ENCODE results near the gene MBP.

Gene MBP

GRCh38 chr18:77140439-77141109 is 8.0 kb upstream of the MBP start (continued):
- no peak for TF ChIP-seq BACH2 (CRISPR knock-in tag; IDR thresholded peaks at IDR 0.05; ENCODE audit: borderline replicate concordance)
- TF ChIP-seq CREB5 (CRISPR knock-in tag; IDR thresholded peaks at IDR 0.05; ENCODE audit: low read depth), result no peak
- no peak for TF ChIP-seq ZNF70 (CRISPR knock-in tag; IDR thresholded peaks at IDR 0.05)
- no peak for TF ChIP-seq ISL1 (CRISPR knock-in tag; IDR thresholded peaks at IDR 0.05)
- TF ChIP-seq CSDC2 (CRISPR knock-in tag; IDR thresholded peaks at IDR 0.05), result no peak
- no peak for TF ChIP-seq CSRNP3 (CRISPR knock-in tag; IDR thresholded peaks at IDR 0.05)
- no peak for TF ChIP-seq ESRRG (CRISPR knock-in tag; IDR thresholded peaks at IDR 0.05)
- TF ChIP-seq ZNF565 (CRISPR knock-in tag; conservative IDR thresholded peaks at IDR 0.05; ENCODE audit: low read depth), result no peak

GRCh38 chr18:77140030-77140429 is 7.4 kb upstream of the MBP start:
- TF ChIP-seq TOX (CRISPR knock-in tag; IDR thresholded peaks at IDR 0.05; ENCODE audit: borderline replicate concordance) (no peak), ISL1 (CRISPR knock-in tag; IDR thresholded peaks at IDR 0.05) (no peak), SNAI2 (CRISPR knock-in tag; IDR thresholded peaks at IDR 0.05) (no peak), PPARA (CRISPR knock-in tag; IDR thresholded peaks at IDR 0.05; ENCODE audit: borderline replicate concordance) (no peak), ZFP30 (CRISPR knock-in tag; IDR thresholded peaks at IDR 0.05) (no peak), BACH2 (CRISPR knock-in tag; IDR thresholded peaks at IDR 0.05; ENCODE audit: borderline replicate concordance) (no peak), OSR1 (CRISPR knock-in tag; IDR thresholded peaks at IDR 0.05) (no peak), ZC3H10 (CRISPR knock-in tag; IDR thresholded peaks at IDR 0.05) (no peak), CSRNP3 (CRISPR knock-in tag; IDR thresholded peaks at IDR 0.05) (no peak), GLIS3 (CRISPR knock-in tag; IDR thresholded peaks at IDR 0.05) (no peak), ARNTL (CRISPR knock-in tag; IDR thresholded peaks at IDR 0.05; ENCODE audit: borderline replicate concordance, low read depth) (no peak), ZNF565 (CRISPR knock-in tag; conservative IDR thresholded peaks at IDR 0.05; ENCODE audit: low read depth) (no peak), RARB (CRISPR knock-in tag; IDR thresholded peaks at IDR 0.05) (no peak), ZFP3 (CRISPR knock-in tag; IDR thresholded peaks at IDR 0.05) (no peak)
- no peak for ATAC-seq

- TF ChIP-seq ESRRG (CRISPR knock-in tag; IDR thresholded peaks at IDR 0.05), result no peak
- no peak for ATAC-seq
These were observed 7.0 kb upstream of the MBP start for GRCh38 chr18:77139619-77140018.

- TF ChIP-seq PATZ1 (CRISPR knock-in tag; IDR thresholded peaks at IDR 0.05; ENCODE audit: borderline replicate concordance) (no peak), SNAI2 (CRISPR knock-in tag; IDR thresholded peaks at IDR 0.05) (no peak), ZFP3 (CRISPR knock-in tag; IDR thresholded peaks at IDR 0.05) (no peak), RARB (CRISPR knock-in tag; IDR thresholded peaks at IDR 0.05) (no peak), GLIS3 (CRISPR knock-in tag; IDR thresholded peaks at IDR 0.05) (no peak), ISL1 (CRISPR knock-in tag; IDR thresholded peaks at IDR 0.05) (no peak), CSRNP3 (CRISPR knock-in tag; IDR thresholded peaks at IDR 0.05) (no peak), TSHZ2 (CRISPR knock-in tag; IDR thresholded peaks at IDR 0.05) (no peak), ESRRG (CRISPR knock-in tag; IDR thresholded peaks at IDR 0.05) (no peak), ZNF70 (CRISPR knock-in tag; IDR thresholded peaks at IDR 0.05) (no peak), ZNF8 (CRISPR knock-in tag; IDR thresholded peaks at IDR 0.05) (no peak), CSDC2 (CRISPR knock-in tag; IDR thresholded peaks at IDR 0.05) (no peak)
These were observed 5.7 kb upstream of the MBP start for GRCh38 chr18:77138270-77138669.

More at GRCh38 chr18:77138270-77138669, 5.7 kb upstream of the MBP start:
- no peak for ATAC-seq

Measured in SK-N-SH treated with all-trans-retinoic acid at 6 μM for 48 hours (cell line).